ENCODE results near the gene ABCA3. TPM values are rescaled to one million over a fixed set of nuclear protein-coding genes. Genes with fewer than 3 reads are reported as not detected.

The ABCA3 gene
- total RNA-seq, 2 donors from 2014 or later: 8.2 to 24.7 TPM

DNA sequence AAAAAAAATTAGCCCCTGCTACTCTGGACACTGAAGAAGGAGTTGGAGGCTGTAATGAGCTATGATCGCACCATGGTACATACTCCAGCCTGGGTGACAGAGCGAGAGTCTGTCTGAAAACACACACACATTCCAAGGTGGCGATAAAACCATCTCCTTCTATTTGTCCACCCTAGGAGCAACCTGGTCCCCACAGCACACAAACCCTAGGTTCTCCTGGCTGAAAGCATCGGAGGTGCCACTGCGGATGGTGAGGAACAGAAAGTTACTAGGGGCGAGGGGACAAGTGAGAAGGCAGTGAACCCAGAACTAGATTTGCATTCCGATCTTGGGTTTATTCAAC lies 87.8 kb downstream of the ABCA3 start:
- no peak overlapping the region for H3K4me3 ChIP-seq
- no peak for TF ChIP-seq POLR2AphosphoS5 (IDR thresholded peaks at IDR 0.05)
- TF ChIP-seq POLR2A (IDR thresholded peaks at IDR 0.05): no peak
- TF ChIP-seq, protein P1, sequence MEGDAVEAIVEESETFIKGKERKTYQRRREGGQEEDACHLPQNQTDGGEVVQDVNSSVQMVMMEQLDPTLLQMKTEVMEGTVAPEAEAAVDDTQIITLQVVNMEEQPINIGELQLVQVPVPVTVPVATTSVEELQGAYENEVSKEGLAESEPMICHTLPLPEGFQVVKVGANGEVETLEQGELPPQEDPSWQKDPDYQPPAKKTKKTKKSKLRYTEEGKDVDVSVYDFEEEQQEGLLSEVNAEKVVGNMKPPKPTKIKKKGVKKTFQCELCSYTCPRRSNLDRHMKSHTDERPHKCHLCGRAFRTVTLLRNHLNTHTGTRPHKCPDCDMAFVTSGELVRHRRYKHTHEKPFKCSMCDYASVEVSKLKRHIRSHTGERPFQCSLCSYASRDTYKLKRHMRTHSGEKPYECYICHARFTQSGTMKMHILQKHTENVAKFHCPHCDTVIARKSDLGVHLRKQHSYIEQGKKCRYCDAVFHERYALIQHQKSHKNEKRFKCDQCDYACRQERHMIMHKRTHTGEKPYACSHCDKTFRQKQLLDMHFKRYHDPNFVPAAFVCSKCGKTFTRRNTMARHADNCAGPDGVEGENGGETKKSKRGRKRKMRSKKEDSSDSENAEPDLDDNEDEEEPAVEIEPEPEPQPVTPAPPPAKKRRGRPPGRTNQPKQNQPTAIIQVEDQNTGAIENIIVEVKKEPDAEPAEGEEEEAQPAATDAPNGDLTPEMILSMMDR (IDR thresholded peaks at IDR 0.05): no peak
- H3K36me3 ChIP-seq: peaks cover 10 to 17% of the 10 kb centered on the region in 2 donors
- H3K4me1 ChIP-seq (replicated peaks): peaks cover 10% of the 10 kb centered on the region
- no peaks in the 10 kb centered on the region for H3K27me3 ChIP-seq (replicated peaks; ENCODE audit: insufficient read depth)
- H3K27ac ChIP-seq: peak overlapping the region in 1 of 2 donors; percentile 94
- WGBS: 92% methylated on average over 7 of the region's 7 CpGs
- no peak for DNase-seq (ENCODE audit: low spot score)
- no peaks in the 10 kb centered on the region for H3K9me3 ChIP-seq
- intact Hi-C loops (cut with DNase I): loop anchor here (5.0 to 10.0 kb wide), 2 partner anchors 48 to 95 kb away; partner anchors contain the start of genes MLST8 and TRAF7

DNA sequence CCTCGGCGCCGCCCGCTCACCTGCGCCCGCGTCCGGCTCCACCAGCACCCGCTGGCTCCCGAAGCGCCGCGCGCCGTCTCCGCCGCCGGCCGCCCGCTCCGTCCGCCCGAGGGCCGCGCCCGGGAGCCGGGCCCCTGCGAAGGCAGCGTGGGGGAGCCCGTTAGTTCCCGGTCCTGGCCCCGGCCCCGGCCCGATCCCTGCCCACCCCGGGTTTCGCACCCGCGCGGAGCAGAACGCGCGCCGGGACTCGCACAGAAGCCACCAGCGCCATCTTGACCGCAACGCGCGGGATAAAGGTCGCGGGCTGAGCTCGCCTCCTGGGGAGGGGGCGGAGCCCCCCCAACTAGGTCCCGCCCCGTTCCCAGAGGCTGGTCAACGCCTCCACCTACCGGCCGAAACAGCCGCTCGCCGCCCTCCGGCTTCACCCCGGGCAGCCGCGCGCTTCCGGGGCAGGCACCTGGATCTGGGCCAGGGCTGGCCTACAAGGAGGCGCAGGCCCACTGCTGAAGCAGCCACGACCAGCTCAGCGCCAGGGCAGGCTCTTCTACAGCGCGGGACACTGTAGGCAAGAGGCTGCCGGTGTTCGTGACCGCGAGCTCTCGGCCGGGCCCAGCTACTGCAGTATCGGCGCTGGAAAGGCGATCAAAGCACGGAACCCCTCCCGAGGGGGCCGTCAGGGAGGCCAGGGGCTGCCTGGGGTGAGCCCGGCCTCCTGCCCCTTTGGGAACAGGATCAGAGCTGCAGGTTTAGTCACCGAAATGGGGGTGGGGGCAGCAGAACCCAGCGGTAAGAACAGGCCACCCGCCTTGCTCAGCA lies 89.0 kb downstream of the ABCA3 start, which contains the start of gene ECI1:
Gene ECI1 (minus strand): TSS at position 292 of the 816 bp plus-strand sequence. CDS start 21 bp downstream, at position 271.
- no peaks in the 10 kb centered on the region for H3K9me3 ChIP-seq
- intact Hi-C loops (cut with DNase I): loop anchor here (5.0 to 10.0 kb wide), 2 partner anchors 47 to 94 kb away; partner anchors contain the start of genes MLST8 and TRAF7
- TF ChIP-seq, protein P1 (IDR thresholded peaks at IDR 0.05): peak; percentile 53 to 96 (median 84)
- TF ChIP-seq POLR2A (IDR thresholded peaks at IDR 0.05) (peak; percentile 85), POLR2AphosphoS5 (IDR thresholded peaks at IDR 0.05) (peak; percentile 93)
- peaks cover 10 to 12% of the 10 kb centered on the region in 2 donors for H3K36me3 ChIP-seq
- peaks cover 10% of the 10 kb centered on the region for H3K4me1 ChIP-seq (replicated peaks)
- peak within 1 kb of the TSS; percentile 73 to 84 for H3K4me3 ChIP-seq
- H3K27me3 ChIP-seq (replicated peaks; ENCODE audit: insufficient read depth): no peaks in the 10 kb centered on the region
- peak within 1 kb of the TSS; percentile 88 to 94 for H3K27ac ChIP-seq
- peak; percentile 92 for DNase-seq (ENCODE audit: low spot score)
- WGBS: 2% methylated on average over 57 of the region's 88 CpGs

DNA sequence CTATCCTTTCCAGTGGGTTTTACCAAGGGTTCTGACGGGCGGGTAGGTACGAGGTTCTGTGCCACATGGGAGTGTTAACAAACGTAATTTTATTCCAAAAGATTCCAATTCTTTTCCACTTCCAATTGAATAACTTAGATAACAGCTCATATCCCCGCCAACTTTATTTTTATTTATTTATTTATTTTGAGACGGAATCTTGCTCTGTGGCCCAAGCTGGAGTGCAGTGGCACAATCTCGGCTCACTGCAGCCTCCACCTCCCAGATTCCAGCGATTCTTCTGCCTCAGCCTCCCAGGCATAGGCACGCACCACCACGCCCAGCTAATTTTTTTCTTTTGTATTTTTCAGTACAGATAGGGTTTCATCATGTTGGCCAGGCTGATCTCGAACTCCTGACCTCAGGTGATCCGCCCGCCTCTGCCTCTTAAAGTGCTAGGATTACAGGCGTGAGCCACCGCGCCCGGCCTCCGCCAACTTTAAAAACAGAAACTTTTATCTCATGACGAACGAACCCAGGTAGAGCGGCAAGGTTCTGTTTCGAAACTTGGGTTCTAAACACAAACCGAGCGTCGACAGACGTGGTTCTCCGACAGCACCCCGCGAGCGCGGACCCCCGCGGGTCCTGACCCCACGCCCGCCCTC lies 89.8 kb downstream of the ABCA3 start:
- intact Hi-C loops (cut with DNase I): loop anchor here (5.0 to 10.0 kb wide), 2 partner anchors 46 to 93 kb away; partner anchors contain the start of genes MLST8 and TRAF7
- peak overlapping the region; percentile 88 to 94 for H3K27ac ChIP-seq
- TF ChIP-seq, protein P1 (IDR thresholded peaks at IDR 0.05): no peak
- no peak for TF ChIP-seq POLR2A (IDR thresholded peaks at IDR 0.05)
- no peak for TF ChIP-seq POLR2AphosphoS5 (IDR thresholded peaks at IDR 0.05)
- peaks cover 10 to 20% of the 10 kb centered on the region in 2 donors for H3K36me3 ChIP-seq
- H3K27me3 ChIP-seq (replicated peaks; ENCODE audit: insufficient read depth): no peaks in the 10 kb centered on the region
- H3K9me3 ChIP-seq: no peaks in the 10 kb centered on the region
- WGBS: 4% methylated on average over 35 of the region's 35 CpGs
- peak overlapping the region; percentile 73 to 84 for H3K4me3 ChIP-seq
- no peak for DNase-seq (ENCODE audit: low spot score)
- peaks cover 10% of the 10 kb centered on the region for H3K4me1 ChIP-seq (replicated peaks)

DNA sequence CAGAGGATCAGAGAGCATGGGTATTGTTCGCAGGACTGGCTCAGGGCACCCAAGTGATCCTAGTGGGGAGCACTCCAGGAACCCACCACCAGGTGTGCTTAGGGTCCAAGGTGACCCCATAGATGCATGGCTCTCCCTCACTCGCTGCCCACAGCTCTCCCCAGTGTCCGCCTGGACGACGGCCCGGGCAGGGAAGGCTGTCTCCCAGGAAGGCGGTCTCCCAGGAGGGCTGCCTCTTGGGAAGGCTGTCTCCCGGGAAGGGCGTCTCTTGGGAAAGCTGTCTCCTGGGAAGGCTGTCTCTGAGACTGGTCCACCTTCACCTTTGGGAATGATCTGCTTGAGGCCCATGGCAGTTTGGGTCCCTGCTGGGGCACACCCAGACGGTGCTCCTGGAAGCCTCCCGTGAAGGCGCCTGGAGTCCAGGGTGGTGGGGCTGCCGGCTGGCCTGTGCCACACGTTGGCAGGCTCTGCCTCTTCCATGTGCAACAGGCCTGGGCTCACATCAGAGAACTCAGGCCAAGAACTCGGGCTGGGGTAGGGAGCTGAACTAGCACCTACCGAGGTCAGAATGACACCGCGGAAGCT lies 94.1 kb downstream of the ABCA3 start:
- H3K4me1 ChIP-seq (replicated peaks): no peaks in the 10 kb centered on the region
- no peak for DNase-seq (ENCODE audit: low spot score)
- no peaks in the 10 kb centered on the region for H3K27me3 ChIP-seq (replicated peaks; ENCODE audit: insufficient read depth)
- TF ChIP-seq POLR2AphosphoS5 (IDR thresholded peaks at IDR 0.05): no peak
- no peak for TF ChIP-seq POLR2A (IDR thresholded peaks at IDR 0.05)
- TF ChIP-seq, protein P1 (IDR thresholded peaks at IDR 0.05): no peak
- H3K9me3 ChIP-seq: no peaks in the 10 kb centered on the region
- H3K27ac ChIP-seq: no peak overlapping the region
- H3K36me3 ChIP-seq: peaks cover 9 to 10% of the 10 kb centered on the region in 2 donors
- WGBS: 86% methylated on average over 17 of the region's 18 CpGs
- intact Hi-C loops (cut with DNase I): loop anchor here (10.0 kb wide), 1 partner anchor 222 kb away; the partner anchor contains the start of gene NHERF2
- no peak overlapping the region for H3K4me3 ChIP-seq

All from prostate gland (tissue), 2 donors.